ENCODE measurements around the gene FURIN.
"Not testable (repeated sequence)": the region's sequence is repeated elsewhere in the genome, so short reads cannot be mapped to it uniquely, and the experiment has no call there.

Gene FURIN

DNA sequence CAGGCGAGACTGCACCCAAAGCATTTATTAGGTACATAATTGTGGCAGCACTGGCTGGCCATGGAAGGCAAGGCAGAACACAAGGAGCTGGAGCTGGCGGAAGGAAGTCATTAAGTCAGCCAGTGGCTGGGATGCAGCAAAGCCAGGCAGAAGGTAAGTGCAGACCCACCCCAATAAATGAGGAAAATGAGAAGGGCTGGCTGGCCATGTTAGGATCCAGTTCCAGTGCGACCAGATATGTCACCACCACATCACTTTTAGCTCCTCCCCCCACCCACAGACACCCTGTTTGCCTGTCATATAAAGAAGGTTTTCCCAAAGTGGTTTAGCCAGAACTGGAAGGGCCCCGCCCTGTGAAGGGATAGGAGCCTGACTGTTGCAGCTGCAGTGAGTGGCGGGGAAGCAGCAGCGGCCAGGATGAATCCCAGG is at the start of gene FURIN:
FURIN (plus strand) TSS at position 328 of the 429 bp plus-strand sequence. CDS start 7,153 bp downstream, outside the sequence.
- peak; percentile 84 for DNase-seq

DNA sequence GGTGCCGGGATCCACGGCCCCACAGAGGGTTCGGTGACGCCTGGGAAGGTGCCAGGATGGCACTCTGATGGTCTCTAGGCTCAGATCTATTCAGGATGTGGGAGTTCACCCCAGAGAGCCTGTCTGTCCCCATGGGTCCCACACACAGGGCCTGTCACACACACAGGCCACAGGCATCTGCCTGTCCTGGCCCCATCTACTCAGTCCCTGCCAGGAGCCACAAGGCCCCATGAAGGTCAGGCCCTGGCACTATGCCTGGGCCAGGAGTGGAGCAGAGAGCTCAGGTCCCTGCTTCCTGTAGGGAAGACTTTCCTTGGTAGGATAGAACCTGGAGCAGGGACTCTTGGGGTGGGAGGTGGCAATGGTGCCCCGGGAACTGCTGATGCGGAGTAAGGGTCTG is 49.0 kb upstream of the FURIN start:
- DNase-seq: no peak

DNA sequence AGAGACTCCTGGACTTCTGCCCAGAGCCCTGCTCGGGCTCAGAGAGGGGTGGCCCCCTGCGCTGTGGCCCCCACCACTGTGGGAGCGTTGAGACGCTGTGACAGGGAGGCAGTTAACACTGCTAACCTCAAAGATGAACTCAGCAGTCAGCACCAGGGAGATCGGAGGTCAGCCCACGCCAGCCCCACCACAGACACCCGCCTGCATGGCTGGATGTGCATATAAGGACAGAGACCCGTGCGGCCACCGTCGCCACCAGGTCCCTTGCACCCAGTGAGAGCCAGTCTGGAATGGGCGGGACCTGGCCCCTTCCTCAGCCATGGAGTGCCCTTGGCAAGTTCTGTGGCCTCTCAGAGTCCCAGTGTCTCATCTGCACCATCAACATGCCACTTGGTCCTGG is 48.5 kb upstream of the FURIN start:
- DNase-seq: no peak

DNA sequence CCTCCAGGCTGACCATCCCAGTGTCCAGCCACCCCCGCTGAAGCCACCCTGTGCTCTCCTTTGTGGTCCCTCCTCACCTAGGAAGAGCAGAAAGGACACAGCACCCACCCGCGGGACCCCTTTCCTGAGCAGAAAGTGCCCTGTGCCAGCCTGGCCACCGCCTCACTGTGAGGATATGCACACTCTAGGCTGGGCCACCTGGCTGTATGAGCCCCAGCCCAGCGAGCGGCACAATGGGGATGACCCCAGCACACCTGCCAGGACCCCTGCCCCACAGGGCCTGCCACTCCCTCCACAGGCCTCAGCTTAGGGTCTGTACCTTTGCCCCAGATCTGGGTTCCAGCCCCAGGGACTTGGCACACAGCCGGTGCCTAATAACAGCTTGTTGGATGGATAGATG is 47.9 kb upstream of the FURIN start:
- DNase-seq: no peak

DNA sequence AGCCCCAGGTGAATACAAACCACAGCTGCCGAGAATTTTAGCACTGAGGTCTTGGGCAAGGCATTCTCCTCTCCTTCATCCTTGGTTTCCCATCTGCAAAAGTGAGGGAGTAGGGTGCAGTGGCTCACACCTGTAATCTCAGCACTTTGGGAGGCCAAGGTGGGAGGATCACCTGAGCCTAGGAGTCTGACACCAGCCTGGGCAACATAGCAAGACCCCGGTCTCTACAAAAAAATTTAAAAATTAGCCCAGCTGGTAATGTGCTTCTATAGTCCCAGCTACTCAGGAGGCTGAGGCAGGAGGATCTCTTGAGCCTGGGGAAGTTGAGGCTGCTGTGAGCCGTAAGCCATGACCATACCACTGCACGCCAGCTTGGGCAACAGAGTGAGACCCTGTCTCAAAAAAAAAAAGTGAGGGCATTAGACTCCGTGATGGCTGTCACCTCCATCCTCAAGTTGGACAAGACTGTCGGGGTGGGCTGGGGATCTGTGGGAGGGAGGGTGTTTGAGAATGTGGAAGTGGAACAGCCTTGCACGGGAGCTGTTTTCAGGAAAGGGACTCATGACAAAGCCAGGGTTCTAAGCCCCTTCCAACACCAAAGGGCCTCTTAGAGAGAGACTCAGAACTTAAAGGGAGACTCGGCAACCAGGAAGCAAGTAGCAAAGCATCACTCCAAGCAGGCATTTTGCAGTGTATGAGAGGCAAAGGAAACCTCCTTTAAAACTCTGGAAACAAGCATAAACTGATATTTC is 46.0 kb upstream of the FURIN start:
- peak; percentile 24 for DNase-seq

DNA sequence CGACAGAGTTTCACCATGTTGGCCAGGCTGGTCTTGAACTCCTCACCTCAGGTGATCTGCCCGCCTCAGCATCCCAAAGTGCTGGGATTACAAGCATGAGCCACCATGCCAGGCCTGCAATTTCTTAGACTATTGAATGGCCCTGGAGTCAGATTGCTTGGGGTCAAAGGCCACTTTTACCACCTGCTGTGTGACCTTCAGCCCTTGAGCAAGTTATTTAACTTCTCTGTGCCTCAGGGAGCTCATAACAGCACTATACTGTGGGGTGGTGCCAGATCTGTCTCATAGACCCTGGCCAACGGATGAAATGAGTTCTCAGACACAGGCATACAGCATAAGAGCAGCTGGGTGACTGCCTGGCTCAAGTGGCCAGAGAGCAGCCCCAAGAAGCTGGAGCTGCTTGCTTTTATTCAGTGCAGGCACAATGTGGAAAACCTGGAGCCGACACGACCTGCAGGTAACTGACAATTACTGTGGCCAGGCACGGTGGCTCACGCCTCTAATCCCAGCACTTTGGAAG is 44.9 kb upstream of the FURIN start:
- no peak for DNase-seq

DNA sequence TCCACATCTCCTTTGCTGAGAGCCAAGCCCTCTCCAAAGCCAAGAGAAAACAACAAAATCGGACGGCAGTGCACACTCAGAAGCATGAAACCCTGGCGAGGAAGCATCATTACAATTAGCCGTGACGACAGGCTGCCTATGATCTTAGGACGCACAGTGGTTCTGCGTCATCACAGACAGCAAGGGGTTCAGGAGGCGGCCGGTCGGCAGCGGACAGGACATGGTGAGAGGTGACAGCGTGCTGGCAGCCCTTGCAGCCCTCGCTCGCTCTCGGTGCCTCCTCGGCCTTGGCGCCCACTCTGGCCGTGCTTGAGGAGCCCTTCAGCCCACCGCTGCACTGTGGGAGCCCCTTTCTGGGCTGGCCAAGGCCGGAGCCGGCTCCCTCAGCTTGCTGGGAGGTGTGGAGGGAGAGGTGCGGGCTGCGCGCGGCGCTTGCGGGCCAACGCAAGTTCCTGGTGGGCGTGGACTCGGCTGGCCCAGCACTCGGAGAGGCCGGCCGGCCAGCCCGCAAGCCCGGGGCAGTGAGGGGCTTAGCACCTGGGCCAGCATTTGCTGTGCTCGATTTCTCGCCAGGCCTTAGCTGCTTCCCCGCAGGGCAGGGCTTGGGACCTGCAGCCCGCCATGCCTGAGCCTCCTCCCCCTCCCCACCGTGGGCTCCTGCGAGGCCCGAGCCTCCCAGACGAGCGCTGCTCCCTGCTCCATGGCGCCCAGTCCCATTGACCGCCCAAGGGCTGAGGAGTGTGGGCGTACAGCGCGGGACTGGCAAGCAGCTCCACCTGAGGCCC is 43.1 kb upstream of the FURIN start:
- DNase-seq: not testable (repeated sequence)

DNA sequence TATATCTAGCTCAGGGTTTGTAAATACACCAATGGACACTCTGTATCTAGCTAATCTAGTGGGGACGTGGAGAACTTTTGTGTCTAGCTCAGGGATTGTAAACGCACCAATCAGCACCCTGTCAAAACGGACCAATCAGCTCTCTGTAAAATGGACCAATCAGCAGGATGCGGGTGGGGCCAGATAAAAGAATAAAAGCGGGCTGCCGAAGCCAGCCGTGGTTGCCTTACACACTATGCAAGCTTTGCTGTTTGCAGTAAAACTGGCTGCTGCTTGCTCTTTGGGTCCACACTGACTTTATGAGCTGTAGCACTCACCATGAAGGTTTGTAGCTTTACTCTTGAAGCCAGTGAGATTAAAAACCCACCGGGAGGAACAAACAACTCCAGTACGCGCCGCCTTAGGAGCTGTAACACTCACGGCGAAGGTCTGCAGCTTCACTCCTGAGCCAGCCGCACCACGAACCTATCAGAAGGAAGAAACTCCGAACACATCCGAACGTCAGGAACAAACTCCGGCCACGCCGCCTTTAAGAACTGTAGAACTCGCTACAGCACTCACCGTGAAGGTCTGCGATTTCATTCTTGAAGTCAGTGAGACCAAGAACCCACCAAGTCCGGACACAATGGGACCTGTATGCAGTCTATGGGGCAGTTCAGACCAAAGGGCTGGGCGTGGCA is 42.0 kb upstream of the FURIN start:
- DNase-seq: not testable (repeated sequence)

DNA sequence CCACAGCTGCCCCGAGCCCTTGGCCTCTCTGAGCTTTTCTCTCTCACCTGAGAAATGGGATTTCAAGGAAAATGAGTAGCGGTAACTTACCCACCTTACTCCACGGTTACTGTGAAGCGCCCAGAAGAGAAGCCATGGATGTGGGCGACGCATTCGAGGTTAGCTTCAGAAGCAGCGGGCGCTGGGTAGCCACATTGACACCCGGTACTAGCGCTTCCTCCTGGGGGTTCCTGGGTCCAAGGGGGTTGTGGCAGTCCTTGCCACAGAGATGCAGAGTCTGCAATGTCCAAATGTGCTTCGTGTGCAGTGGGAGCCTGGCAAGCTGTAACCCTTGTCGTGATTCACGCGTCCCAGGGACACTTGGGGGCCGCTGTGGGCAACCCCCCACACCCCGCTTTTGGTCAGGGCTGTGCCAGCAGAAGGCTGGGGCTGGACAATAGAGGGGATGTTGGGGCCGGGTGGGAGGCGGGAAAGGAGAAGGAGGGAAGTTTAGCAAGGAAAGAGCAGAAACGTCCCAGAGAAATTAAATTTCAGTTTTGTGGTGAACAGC is 41.4 kb upstream of the FURIN start:
- DNase-seq: no peak

DNA sequence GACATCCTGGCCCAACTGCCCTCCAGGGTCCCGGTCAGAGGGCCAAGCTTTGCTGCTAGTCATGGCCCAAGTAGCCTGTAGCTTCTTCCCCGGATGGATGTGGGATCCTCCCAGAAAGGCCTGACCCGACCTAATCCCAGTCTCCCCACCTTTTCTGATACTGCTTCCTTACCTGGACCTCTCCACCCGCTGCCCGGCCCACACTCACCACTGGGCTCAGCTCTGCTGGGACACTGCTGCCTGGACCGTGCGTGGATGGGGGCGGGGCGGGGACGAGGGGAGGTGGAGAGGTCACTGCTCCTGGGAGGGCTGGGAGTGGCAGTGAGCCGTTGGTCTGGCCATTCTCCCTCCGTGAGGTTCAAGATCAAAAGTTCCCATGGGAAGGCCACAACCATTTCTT is 40.3 kb upstream of the FURIN start:
- DNase-seq: no peak

DNA sequence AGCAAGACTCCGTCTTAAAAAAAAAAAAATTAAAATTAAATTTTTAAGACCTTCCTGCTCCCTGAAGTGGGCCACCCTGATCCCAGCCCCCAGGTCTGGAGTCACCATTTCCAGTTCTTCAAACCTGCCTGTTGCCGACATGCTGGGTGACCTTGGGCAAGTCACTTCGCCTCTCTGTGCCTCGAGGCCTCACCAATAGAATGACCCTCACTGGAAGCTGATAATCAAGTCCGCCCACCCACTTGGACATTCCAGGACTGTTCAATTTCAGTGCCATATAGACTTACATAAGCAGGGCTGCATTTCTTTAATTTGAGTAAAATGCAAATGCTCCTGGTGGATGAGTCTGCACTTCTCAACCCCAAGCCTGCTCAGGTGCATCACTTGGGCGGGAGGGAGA is 39.3 kb upstream of the FURIN start:
- DNase-seq: peak; percentile 25

DNA sequence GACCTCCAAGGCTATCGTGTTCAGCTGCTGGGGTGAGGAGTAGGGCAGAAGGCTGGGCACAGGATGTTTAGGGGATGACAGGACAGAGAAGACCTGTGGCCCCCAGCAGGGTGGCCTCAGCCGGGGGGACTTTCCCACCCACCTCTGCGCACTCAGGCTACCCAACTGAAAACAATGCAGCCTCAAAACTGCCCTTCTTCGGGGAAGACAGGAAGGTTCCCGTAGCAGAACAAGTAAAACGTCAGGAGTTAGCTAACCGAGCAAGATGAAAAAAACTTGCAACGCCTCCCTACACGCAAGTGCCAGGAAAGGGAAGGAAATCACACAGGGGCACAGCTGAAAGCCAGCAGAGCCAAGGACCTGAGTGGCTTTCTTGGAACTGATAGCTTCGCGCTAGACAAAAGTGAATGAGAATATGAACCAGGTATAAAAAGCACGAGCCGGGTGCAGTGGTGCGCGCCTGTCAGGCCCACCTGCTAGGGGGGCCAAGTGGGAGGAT is 38.4 kb upstream of the FURIN start:
- peak; percentile 91 for DNase-seq

DNA sequence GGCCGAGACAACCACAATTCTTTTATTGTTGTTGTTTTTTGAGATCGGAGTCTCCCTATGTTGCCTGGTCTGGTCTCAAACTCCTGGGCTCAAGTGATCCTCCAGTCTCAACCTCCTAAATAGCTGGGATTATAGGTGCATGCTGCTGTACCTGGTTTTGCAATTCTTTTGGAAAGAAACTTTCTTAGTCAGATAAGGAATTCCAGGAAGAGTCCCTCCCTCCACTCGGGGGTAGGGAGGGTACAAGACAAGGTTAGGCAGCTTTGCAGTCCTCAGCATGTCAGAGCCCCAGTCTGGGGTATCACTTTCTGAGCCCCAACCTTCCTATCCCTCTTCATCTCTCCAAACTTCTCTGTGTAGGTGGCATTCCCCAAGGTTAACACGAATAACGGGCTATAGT is 33.8 kb upstream of the FURIN start:
- DNase-seq: no peak

DNA sequence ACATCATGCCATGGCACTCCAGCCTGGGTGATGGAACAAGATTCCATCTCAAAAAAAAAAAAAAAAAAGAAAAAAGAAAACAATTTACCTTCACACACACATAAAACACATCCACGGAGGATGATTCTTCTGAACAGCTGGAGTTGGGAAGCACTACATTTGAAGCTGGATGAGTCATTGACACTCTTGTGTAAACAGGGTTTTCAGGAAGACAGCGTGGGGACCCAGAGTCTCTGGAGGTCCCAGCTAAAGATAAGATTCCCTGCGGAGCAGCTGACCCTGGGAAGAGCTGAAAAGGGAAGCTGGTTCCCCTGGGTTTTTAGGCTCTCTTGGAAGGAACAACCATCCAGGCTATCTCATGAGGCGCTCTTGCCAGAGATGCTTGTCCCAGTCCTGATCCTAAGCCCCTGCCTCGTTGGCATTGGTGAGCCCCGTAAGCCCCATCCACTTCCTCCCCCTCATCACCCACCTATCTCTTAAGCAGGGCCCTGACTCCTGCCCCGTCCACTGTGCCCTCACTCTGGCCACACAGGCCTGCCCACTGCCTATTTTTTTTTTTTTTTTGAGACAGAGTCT is 32.0 kb upstream of the FURIN start:
- DNase-seq: peak; percentile 81

DNA sequence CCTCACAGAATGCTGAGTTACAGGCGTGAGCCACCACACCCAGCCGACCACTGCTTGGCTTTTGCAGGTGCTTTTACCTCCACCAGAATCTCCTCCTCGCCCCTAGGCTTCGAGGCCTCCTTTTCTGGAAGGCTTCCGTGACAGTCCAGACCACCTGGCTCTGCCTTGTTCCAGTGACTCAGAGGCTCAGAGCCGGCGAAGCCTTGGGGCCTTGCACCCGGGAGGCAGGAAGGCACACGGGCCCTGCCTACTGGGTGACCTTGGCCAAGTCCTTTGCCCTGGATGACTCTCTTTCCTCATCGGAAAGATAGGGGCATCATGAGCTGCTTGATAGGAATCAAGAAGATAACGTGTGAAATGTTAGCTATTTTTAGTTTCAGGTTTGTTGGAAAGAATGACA is 31.3 kb upstream of the FURIN start:
- no peak for DNase-seq

DNA sequence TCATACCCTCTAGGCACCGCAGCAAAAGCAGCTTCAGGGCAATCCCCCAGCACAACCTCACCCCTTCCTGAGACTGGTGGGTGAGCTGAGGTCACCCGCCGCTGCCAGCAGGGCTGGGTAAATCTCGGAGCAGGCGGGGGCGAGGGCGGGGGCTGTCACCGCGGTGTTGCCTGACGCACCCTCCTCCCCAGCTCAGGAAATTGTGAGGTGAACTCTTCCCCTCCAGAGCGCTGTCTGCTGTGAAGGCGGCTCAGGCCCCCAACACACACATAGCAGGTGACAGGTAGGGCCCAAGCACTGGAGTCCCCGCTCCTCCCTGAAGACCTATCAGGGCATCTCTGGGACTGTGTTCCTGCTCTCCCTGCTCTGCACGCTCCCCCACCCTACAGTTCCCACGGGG is 30.2 kb upstream of the FURIN start:
- DNase-seq: peak; percentile 69

DNA sequence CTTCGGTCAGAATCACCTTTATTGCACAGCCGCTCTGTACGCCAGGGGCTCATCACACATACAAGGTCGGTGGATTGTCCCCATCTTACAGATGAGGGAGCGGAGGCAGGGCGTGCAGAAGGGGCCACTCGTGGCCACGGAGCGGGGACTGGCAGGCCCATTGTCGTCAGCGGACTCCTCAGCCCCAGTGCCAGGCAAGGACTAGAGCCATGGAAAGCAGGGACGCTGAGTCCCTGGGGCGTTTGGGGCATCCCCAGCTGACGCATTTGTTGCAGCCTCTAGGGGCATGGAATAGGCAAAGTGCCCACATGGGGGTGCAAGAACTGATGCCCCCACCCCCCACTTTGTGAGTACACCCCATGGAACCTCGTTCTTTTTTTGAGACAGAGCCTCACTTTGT is 29.8 kb upstream of the FURIN start:
- DNase-seq: no peak

DNA sequence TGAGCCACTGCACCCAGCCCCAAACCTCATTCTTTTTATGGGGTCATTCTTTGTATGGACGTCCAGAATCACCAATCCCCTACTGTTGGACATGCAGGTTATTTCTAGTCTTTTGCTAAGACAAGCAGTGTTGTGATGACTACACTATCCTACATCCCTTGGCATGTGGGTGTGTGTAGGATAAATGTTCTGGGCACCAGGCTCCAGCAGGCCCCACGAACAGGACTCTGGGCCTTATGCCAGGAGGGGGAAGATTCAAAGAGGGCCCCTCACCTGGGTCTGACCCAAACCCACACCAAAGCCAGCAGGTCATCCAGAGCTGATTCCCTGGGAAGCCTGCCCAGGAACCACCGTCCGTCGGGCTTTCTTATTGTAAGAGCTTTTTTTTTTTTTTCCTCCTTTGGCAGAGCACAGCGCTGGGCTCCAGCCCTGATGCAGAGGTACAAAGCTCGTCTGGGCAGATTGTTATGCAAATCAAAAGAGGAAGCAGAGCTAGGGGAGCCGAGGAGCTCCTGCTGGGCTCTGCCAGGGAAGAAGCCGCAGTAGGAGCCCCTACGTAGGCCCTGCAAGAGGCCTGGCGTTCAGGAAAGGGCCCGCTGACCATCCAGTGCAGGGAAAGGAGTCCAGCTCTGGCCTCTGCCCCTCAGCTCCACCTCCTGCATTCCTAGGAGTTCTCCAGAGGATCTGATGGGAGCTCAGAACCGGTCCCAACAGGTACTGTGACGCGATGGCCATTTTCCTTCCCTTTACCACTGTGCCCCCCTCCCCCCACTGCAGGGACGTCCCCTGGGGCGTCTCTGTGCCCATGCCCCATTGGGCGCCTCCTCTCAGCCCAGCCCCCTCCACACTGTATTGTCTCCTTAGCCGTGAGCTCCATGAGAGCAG is 29.0 kb upstream of the FURIN start:
- DNase-seq: peak; percentile 85

DNA sequence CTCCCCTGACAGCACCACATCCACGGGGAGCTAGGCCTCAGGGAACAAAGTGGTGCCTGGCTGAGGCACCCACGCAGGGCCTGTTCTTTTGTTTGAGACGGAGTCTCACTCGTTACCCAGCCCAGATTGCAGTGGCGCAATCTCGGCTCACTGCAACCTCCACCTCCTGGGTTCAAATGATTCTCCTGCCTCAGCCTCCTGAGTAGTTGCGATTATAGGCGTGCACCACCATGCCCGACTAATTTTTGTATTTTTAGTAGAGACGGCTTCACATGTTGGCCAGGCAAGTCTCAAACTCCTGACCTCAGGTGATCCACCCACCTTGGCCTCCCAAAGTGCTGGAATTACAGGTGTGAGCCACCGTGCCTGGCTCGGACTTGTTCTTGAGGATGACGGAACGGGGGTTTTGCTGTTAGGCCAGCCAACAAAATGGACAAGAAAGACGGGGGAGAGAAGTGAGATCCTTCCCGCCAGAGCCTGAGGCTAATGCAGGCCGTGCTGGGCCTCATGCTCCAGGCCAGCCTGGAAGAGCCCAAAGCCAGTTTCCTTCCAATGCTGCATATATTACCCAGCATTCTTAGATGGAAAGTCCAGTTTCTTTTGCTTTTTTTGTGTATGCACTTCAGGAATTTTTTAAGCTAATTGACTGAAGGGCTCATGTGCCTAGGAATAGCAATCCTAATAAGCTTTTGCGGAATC is 28.1 kb upstream of the FURIN start:
- DNase-seq: no peak

DNA sequence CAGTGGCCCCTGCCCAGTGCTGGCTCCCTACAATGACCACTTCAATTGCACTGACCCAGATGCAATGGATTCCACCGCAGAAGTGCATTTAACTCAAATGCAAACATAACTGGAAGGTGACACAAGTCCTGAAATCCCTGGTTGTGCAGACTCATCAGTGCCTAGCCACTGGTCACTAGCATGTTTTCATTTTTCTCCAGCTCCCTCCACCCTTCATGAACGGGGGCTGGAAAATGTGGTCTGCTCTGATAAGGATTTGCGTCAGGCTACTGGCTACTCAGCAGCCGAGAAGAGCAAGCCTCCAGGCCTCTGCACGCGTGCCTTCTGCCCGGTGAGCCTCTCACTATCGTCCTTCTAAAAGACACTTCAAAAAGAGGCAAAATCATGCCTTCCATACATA is 27.4 kb upstream of the FURIN start:
- DNase-seq: no peak

DNA sequence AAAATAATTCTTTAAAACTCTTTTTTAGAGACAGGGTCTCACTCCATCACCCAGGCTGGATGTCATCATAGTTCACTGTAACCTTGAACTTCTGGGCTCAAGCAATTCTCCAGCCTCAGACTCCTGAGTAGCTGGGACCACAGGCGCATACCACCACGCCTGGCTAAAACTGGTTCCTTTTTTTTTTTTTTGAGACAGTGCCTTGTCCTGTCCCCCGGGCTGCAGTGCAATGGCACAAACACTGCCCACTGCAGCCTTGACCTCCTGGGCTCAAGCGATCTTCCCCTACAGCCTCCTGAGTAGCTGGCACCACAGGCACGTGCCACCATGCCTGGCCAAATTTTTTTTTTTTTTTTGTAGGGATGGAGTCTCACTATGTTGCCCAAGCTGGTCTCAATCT is 23.7 kb upstream of the FURIN start:
- DNase-seq: peak; percentile 37
